K562 (cell line): Measurements from ENCODE around the gene KLK5. TPM values are rescaled to one million over a fixed set of nuclear protein-coding genes. Genes with fewer than 3 reads are reported as not detected.

Experiments used
- ATAC-seq: fragments of 200-7000 bp; cut with Tn5 transposase; 3 replicates; pipeline ENCODE4 v1.9.1; 2020; ENCODE audit warnings: moderate library complexity
- BruUV-seq: library from RNA; stranded (reverse); fragments of 400-500 nt; replicated peaks from 2 replicates; lab custom pipeline; 2021; lab: Mats Ljungman, UMichigan
- CTCF ChIA-PET: fragments of 300-600 bp; formaldehyde crosslinking; extraction: SDS; loops from one replicate; lab custom pipeline; 2021; ENCODE audit warnings: low intra/inter-chr PET ratio; lab: Yijun Ruan, JAX
- POLR2A ChIA-PET: fragments of 300-600, 350-650 bp; sonication (Branson Sonifier 250); formaldehyde crosslinking; extraction: SDS; loops from one replicate; lab custom pipeline; 2021; ENCODE audit warnings: antibody characterized with exemption, inconsistent platforms; lab: Yijun Ruan, JAX
- DNase-seq, 4 experiments: peaks; one replicate each; pipeline versions ENCODE4 v3.0.0 to v3.0.0-alpha.2; 2011 to 2018; ENCODE audit warnings: low spot score in 3 of 4, mixed read lengths in 3 of 4; ENCODE audit errors: extremely low read depth in 1 of 4
- FAIRE-seq: peaks from 2 replicates; lab custom pipeline; 2011; peaks lifted over from hg19 to GRCh38; lab: Jason Lieb, UNC
- H2AFZ ChIP-seq: 2 replicates; pipeline ENCODE4 v1.6.0; 2011; ENCODE audit warnings: low read depth, low read length, control low read depth, inconsistent platforms
- H3K27ac ChIP-seq: fragments of 200-600 bp; 3 replicates; pipeline ENCODE4 v1.8.0; 2011; ENCODE audit warnings: low read depth, mild to moderate bottlenecking, control low read depth, inconsistent platforms, low read length, moderate library complexity, mixed read lengths; ENCODE audit errors: extremely low read depth
- H3K27me3 ChIP-seq, 2 experiments: fragments of 300-600 bp in 1 of 2; 2 replicates in 1 of 2; 3 replicates in 1 of 2; pipeline versions ENCODE4 v1.6.0 to v1.8.0; 2011; ENCODE audit warnings: inconsistent platforms in 2 of 2, low read length in 2 of 2, mild to moderate bottlenecking in 1 of 2, mixed read lengths in 1 of 2, moderate library complexity in 1 of 2; ENCODE audit not compliant: control insufficient read depth in 2 of 2, insufficient read depth in 2 of 2
- H3K36me3 ChIP-seq: fragments of 300-600 bp; 3 replicates; pipeline ENCODE4 v1.8.0; 2011; ENCODE audit warnings: mild to moderate bottlenecking, low read length, inconsistent platforms; ENCODE audit not compliant: control insufficient read depth, insufficient read depth
- H3K4me1 ChIP-seq, 2 experiments: fragments of 200-600 bp in 1 of 2; replicated peaks in 1 of 2; 2 replicates in 1 of 2; 3 replicates in 1 of 2; pipeline versions ENCODE4 v1.5.1 to v1.8.0; 2011; ENCODE audit warnings: inconsistent platforms in 2 of 2, low read length in 2 of 2, mild to moderate bottlenecking in 1 of 2, mixed read lengths in 1 of 2, moderate library complexity in 1 of 2; ENCODE audit not compliant: control insufficient read depth in 2 of 2, insufficient read depth in 2 of 2
- H3K4me2 ChIP-seq: 2 replicates; pipeline ENCODE4 v1.6.1; 2011; ENCODE audit warnings: low read length, control low read depth, inconsistent platforms, mixed read lengths; ENCODE audit not compliant: insufficient read depth
- H3K4me3 ChIP-seq: fragments of 200-600 bp; sonication (generic), shearing (Covaris generic); 2 replicates; pipeline ENCODE4 v1.5.1; 2016; ENCODE audit warnings: control low read depth, inconsistent platforms
- H3K79me2 ChIP-seq: fragments of 200-600 bp; 3 replicates; pipeline ENCODE4 v1.8.0; 2011; ENCODE audit warnings: low read length, inconsistent platforms; ENCODE audit not compliant: control insufficient read depth, insufficient read depth
- H3K9ac ChIP-seq, 2 experiments: 2 replicates each; pipeline versions ENCODE4 v1.6.0 to v1.6.1; 2011; ENCODE audit warnings: low read depth in 2 of 2, low read length in 2 of 2, control low read depth in 1 of 2, inconsistent platforms in 1 of 2, mild to moderate bottlenecking in 1 of 2, mixed read lengths in 1 of 2; ENCODE audit not compliant: insufficient read depth in 1 of 2
- H3K9me1 ChIP-seq: one replicate; pipeline ENCODE4 v1.6.0; 2011; ENCODE audit warnings: inconsistent platforms, mild to moderate bottlenecking, low read length, moderate library complexity; ENCODE audit not compliant: control insufficient read depth, insufficient read depth
- H3K9me3 ChIP-seq: replicated peaks from 2 replicates; pipeline ENCODE4 v1.5.1; 2011; ENCODE audit warnings: low read depth, low read length, inconsistent platforms; ENCODE audit not compliant: control insufficient read depth, insufficient read depth
- H4K20me1 ChIP-seq: replicated peaks from 2 replicates; pipeline ENCODE4 v1.6.1; 2011; ENCODE audit warnings: low read length, inconsistent platforms, mixed read lengths; ENCODE audit not compliant: control insufficient read depth, insufficient read depth
- BCL6 ChIP-seq: fragments of 250-450 bp; sonication (Bioruptor Pico); IDR thresholded peaks from 2 replicates; pipeline ENCODE4 v1.4.0; 2020
- BCOR ChIP-seq: fragments of 450-650 bp; IDR thresholded peaks from 2 replicates; pipeline ENCODE4 v1.6.1; 2016
- CEBPG ChIP-seq, 3 experiments: fragments of 200-800 bp in 1 of 3; sonication (Bioruptor generic) in 1 of 3; sonication (generic) in 1 of 3; formaldehyde crosslinking in 1 of 3; IDR thresholded peaks in 2 of 3; conservative IDR thresholded peaks in 1 of 3; 2 replicates each; pipeline versions ENCODE4 v1.6.1 to v1.8.0; 2016 to 2022; ENCODE audit warnings: missing compliant biosample characterization in 2 of 3, missing genetic modification characterization in 2 of 3, mild to moderate bottlenecking in 1 of 3, missing genetic modification reagents in 1 of 3
- ELF1 ChIP-seq: fragments of 200-800 bp; sonication (Bioruptor generic); IDR thresholded peaks from 2 replicates; pipeline ENCODE4 v1.6.1; 2016; ENCODE audit warnings: missing genetic modification characterization, missing compliant biosample characterization
- FOXP1 ChIP-seq: sonication (generic); formaldehyde crosslinking; IDR thresholded peaks from 2 replicates; pipeline ENCODE4 v1.8.0; 2022; ENCODE audit warnings: mild to moderate bottlenecking, missing genetic modification reagents
- IRF2 ChIP-seq: sonication (generic); formaldehyde crosslinking; IDR thresholded peaks from 2 replicates; pipeline ENCODE4 v1.8.1; 2022; ENCODE audit warnings: mild to moderate bottlenecking, missing genetic modification reagents
- KLF6 ChIP-seq: fragments of 250-450 bp; sonication (Bioruptor Pico); IDR thresholded peaks from 2 replicates; pipeline ENCODE4 v1.4.0; 2020; ENCODE audit warnings: mild to moderate bottlenecking, moderate library complexity, borderline replicate concordance
- MLLT1 ChIP-seq, 2 experiments: fragments of 450-650 bp; IDR thresholded peaks; 2 replicates each; pipeline ENCODE4 v1.6.1; 2016
- MTF1 ChIP-seq: fragments of 250-450 bp; sonication (Bioruptor Pico); IDR thresholded peaks from 2 replicates; pipeline ENCODE4 v1.9.0; 2021; ENCODE audit warnings: moderate library complexity, mild to moderate bottlenecking, inconsistent platforms, borderline replicate concordance
- NFE2L1 ChIP-seq: fragments of 450-650 bp; IDR thresholded peaks from 2 replicates; pipeline ENCODE4 v1.6.1; 2016; ENCODE audit warnings: missing genetic modification characterization, low read depth, mild to moderate bottlenecking, missing compliant biosample characterization, moderate library complexity, borderline replicate concordance
- NKRF ChIP-seq: fragments of 450-650 bp; IDR thresholded peaks from 2 replicates; pipeline ENCODE4 v1.6.1; 2016; ENCODE audit warnings: borderline replicate concordance
- OTX1 ChIP-seq: fragments of 450-650 bp; formaldehyde crosslinking; IDR thresholded peaks from 2 replicates; pipeline ENCODE4 v1.4.0; 2022; ENCODE audit warnings: mild to moderate bottlenecking
- RBM25 ChIP-seq: fragments of 200-400 bp; formaldehyde crosslinking; IDR thresholded peaks from 2 replicates; pipeline ENCODE4 v1.6.1; 2018; ENCODE audit warnings: low read length, low read depth, moderate library complexity; ENCODE audit not compliant: severe bottlenecking
- RFX1 ChIP-seq: fragments of 450-650 bp; IDR thresholded peaks from 2 replicates; pipeline ENCODE4 v1.6.1; 2016; ENCODE audit warnings: mild to moderate bottlenecking, moderate library complexity
- SREBF1 ChIP-seq: fragments of 150-350 bp; IDR thresholded peaks from 2 replicates; pipeline ENCODE4 v1.6.1; 2014; ENCODE audit warnings: antibody characterized with exemption, low read depth, low read length, borderline replicate concordance
- ZBTB2 ChIP-seq: fragments of 450-650 bp; IDR thresholded peaks from 2 replicates; pipeline ENCODE4 v1.6.1; 2016; ENCODE audit warnings: antibody characterized with exemption
- ZKSCAN3 ChIP-seq: fragments of 250-450 bp; sonication (Bioruptor Pico); IDR thresholded peaks from 2 replicates; pipeline ENCODE4 v1.4.0; 2020
- ZNF764 ChIP-seq: fragments of 250-450 bp; sonication (Bioruptor Pico); IDR thresholded peaks from 2 replicates; pipeline ENCODE4 v1.4.0; 2020; ENCODE audit warnings: low read depth, mild to moderate bottlenecking, moderate library complexity
- WGBS: fragments of 100-300 bp; shearing (Covaris generic); methylation state at CpG from one replicate; pipeline ENCODE4 v1.1.6; 2016; ENCODE audit warnings: low coverage, mixed read lengths; ENCODE audit not compliant: insufficient coverage; ENCODE audit errors: missing lambda C conversion rate; 5-methylcytosine and 5-hydroxymethylcytosine counted together
- in situ Hi-C: fragments of 300-500 bp; cut with MboI; formaldehyde crosslinking; loops from 4 replicates; pipeline ENCODE4 v1.15.0; 2018; ENCODE audit warnings: inconsistent platforms, mixed read lengths
- intact Hi-C: fragments of 100-400 bp; cut with micrococcal nuclease; formaldehyde crosslinking; loops from 2 replicates; pipeline ENCODE4 v1.14.2; 2022
- polyA plus RNA-seq, 8 experiments: library from polyadenylated mRNA; depleted of rRNA in 4 of 8; stranded (reverse) in 5 of 8; unstranded in 3 of 8; fragments of >200 nt; fragmentation: Nextera tagmentation in 2 of 8; fragmentation: Illumina TruSeq in 1 of 8; extraction: Ambion mirVana in 2 of 8; extraction: Trizol in 1 of 8; gene quantifications; 2 replicates each; pipeline versions ENCODE4 v1.2.1 to v1.2.3, GENCODE V29; 2011 to 2014; ENCODE audit warnings: inconsistent platforms in 1 of 8, missing spikeins in 1 of 8
- total RNA-seq, 7 experiments: library from RNA; depleted of rRNA in 6 of 7; stranded (reverse); fragments of >200 nt in 6 of 7; fragmentation: Illumina TruSeq in 2 of 7; extraction: Trizol in 2 of 7; gene quantifications; 2 replicates each; pipeline versions ENCODE4 v1.2.1 to v1.2.3, GENCODE V29; 2011 to 2021; ENCODE audit warnings: low replicate concordance in 1 of 7

Gene KLK5
- total and polyA plus RNA-seq, 9 of the 15 experiments (the other 6 are each of a cell fraction or from before 2014, with no cell fraction given): not detected

- H3K79me2 ChIP-seq: no peaks in the 10 kb centered on the region
- no peaks in the 10 kb centered on the region for H3K9me3 ChIP-seq
- no peak overlapping the region for H3K4me3 ChIP-seq
- H3K36me3 ChIP-seq: no peaks in the 10 kb centered on the region
- no peak overlapping the region for H3K4me2 ChIP-seq
- no TSS peak for BruUV-seq
- H3K9ac ChIP-seq: no peak overlapping the region
- FAIRE-seq: no peak
- intact Hi-C loops (no loop called here), in situ Hi-C loops (no loop called here)
- no peak overlapping the region for H3K27ac ChIP-seq
- POLR2A ChIA-PET: no interaction called here
- CTCF ChIA-PET: no interaction called here
- H2AFZ ChIP-seq: no peak overlapping the region
- H4K20me1 ChIP-seq: no peaks in the 10 kb centered on the region
- TF ChIP-seq NFE2L1 (tag) (no peak), RFX1 (no peak), MLLT1 (IDR thresholded peaks at IDR 0.05) (no peak), CEBPG (CRISPR knock-in tag; IDR thresholded peaks at IDR 0.05) (no peak), CEBPG (tag; conservative IDR thresholded peaks at IDR 0.05 in 1 of 2, IDR thresholded peaks at IDR 0.05 in 1 of 2) (no peak), ZKSCAN3 (CRISPR knock-in tag) (no peak), FOXP1 (CRISPR knock-in tag) (no peak), RBM25 (no peak), ELF1 (tag) (no peak), ZNF764 (no peak), IRF2 (no peak), NKRF (no peak), BCOR (no peak), OTX1 (CRISPR knock-in tag) (no peak), KLF6 (CRISPR knock-in tag) (no peak), BCL6 (CRISPR knock-in tag) (no peak), ZBTB2 (no peak), MTF1 (no peak), SREBF1 (no peak)
- H3K9me1 ChIP-seq: no peaks in the 10 kb centered on the region
- 0% methylated on average over 13 of the region's 13 CpGs for WGBS
- peaks cover 6 to 22% of the 10 kb centered on the region in 2 experiments; a peak in 3 of 5 replicates for H3K27me3 ChIP-seq
- no peak for ATAC-seq
- no peak for DNase-seq
- peaks cover 0 to 3% of the 10 kb centered on the region in 2 experiments; a peak in 1 of 5 replicates for H3K4me1 ChIP-seq
Measured at GRCh38 chr19:50980208-50980607, 27.4 kb upstream of the KLK5 start.
